K562 (cell line): ENCODE data around the gene DKKL1. TPM values are rescaled to one million over a fixed set of nuclear protein-coding genes. Genes with fewer than 3 reads are reported as not detected.

Experiments
- ATAC-seq: fragments of 200-7000 bp; cut with Tn5 transposase; 3 replicates; pipeline ENCODE4 v1.9.1; 2020; ENCODE audit warnings: moderate library complexity
- BruUV-seq: library from RNA; stranded (reverse); fragments of 400-500 nt; replicated peaks from 2 replicates; lab custom pipeline; 2021; lab: Mats Ljungman, UMichigan
- CTCF ChIA-PET: fragments of 300-600 bp; formaldehyde crosslinking; extraction: SDS; loops from one replicate; lab custom pipeline; 2021; ENCODE audit warnings: low intra/inter-chr PET ratio; lab: Yijun Ruan, JAX
- POLR2A ChIA-PET: fragments of 300-600, 350-650 bp; sonication (Branson Sonifier 250); formaldehyde crosslinking; extraction: SDS; loops from one replicate; lab custom pipeline; 2021; ENCODE audit warnings: antibody characterized with exemption, inconsistent platforms; lab: Yijun Ruan, JAX
- DNase-seq, 4 experiments: peaks; one replicate each; pipeline versions ENCODE4 v3.0.0 to v3.0.0-alpha.2; 2011 to 2018; ENCODE audit warnings: low spot score in 3 of 4, mixed read lengths in 3 of 4; ENCODE audit errors: extremely low read depth in 1 of 4
- FAIRE-seq: peaks from 2 replicates; lab custom pipeline; 2011; peaks lifted over from hg19 to GRCh38; lab: Jason Lieb, UNC
- H2AFZ ChIP-seq: 2 replicates; pipeline ENCODE4 v1.6.0; 2011; ENCODE audit warnings: low read depth, low read length, control low read depth, inconsistent platforms
- H3K27ac ChIP-seq: fragments of 200-600 bp; 3 replicates; pipeline ENCODE4 v1.8.0; 2011; ENCODE audit warnings: low read depth, mild to moderate bottlenecking, control low read depth, inconsistent platforms, low read length, moderate library complexity, mixed read lengths; ENCODE audit errors: extremely low read depth
- H3K27me3 ChIP-seq, 2 experiments: fragments of 300-600 bp in 1 of 2; 2 replicates in 1 of 2; 3 replicates in 1 of 2; pipeline versions ENCODE4 v1.6.0 to v1.8.0; 2011; ENCODE audit warnings: inconsistent platforms in 2 of 2, low read length in 2 of 2, mild to moderate bottlenecking in 1 of 2, mixed read lengths in 1 of 2, moderate library complexity in 1 of 2; ENCODE audit not compliant: control insufficient read depth in 2 of 2, insufficient read depth in 2 of 2
- H3K36me3 ChIP-seq: fragments of 300-600 bp; 3 replicates; pipeline ENCODE4 v1.8.0; 2011; ENCODE audit warnings: mild to moderate bottlenecking, low read length, inconsistent platforms; ENCODE audit not compliant: control insufficient read depth, insufficient read depth
- H3K4me1 ChIP-seq, 2 experiments: fragments of 200-600 bp in 1 of 2; replicated peaks in 1 of 2; 2 replicates in 1 of 2; 3 replicates in 1 of 2; pipeline versions ENCODE4 v1.5.1 to v1.8.0; 2011; ENCODE audit warnings: inconsistent platforms in 2 of 2, low read length in 2 of 2, mild to moderate bottlenecking in 1 of 2, mixed read lengths in 1 of 2, moderate library complexity in 1 of 2; ENCODE audit not compliant: control insufficient read depth in 2 of 2, insufficient read depth in 2 of 2
- H3K4me2 ChIP-seq: 2 replicates; pipeline ENCODE4 v1.6.1; 2011; ENCODE audit warnings: low read length, control low read depth, inconsistent platforms, mixed read lengths; ENCODE audit not compliant: insufficient read depth
- H3K4me3 ChIP-seq: fragments of 200-600 bp; sonication (generic), shearing (Covaris generic); 2 replicates; pipeline ENCODE4 v1.5.1; 2016; ENCODE audit warnings: control low read depth, inconsistent platforms
- H3K79me2 ChIP-seq: fragments of 200-600 bp; 3 replicates; pipeline ENCODE4 v1.8.0; 2011; ENCODE audit warnings: low read length, inconsistent platforms; ENCODE audit not compliant: control insufficient read depth, insufficient read depth
- H3K9ac ChIP-seq, 2 experiments: 2 replicates each; pipeline versions ENCODE4 v1.6.0 to v1.6.1; 2011; ENCODE audit warnings: low read depth in 2 of 2, low read length in 2 of 2, control low read depth in 1 of 2, inconsistent platforms in 1 of 2, mild to moderate bottlenecking in 1 of 2, mixed read lengths in 1 of 2; ENCODE audit not compliant: insufficient read depth in 1 of 2
- H3K9me1 ChIP-seq: one replicate; pipeline ENCODE4 v1.6.0; 2011; ENCODE audit warnings: inconsistent platforms, mild to moderate bottlenecking, low read length, moderate library complexity; ENCODE audit not compliant: control insufficient read depth, insufficient read depth
- H3K9me3 ChIP-seq: replicated peaks from 2 replicates; pipeline ENCODE4 v1.5.1; 2011; ENCODE audit warnings: low read depth, low read length, inconsistent platforms; ENCODE audit not compliant: control insufficient read depth, insufficient read depth
- H4K20me1 ChIP-seq: replicated peaks from 2 replicates; pipeline ENCODE4 v1.6.1; 2011; ENCODE audit warnings: low read length, inconsistent platforms, mixed read lengths; ENCODE audit not compliant: control insufficient read depth, insufficient read depth
- C11orf30 ChIP-seq: fragments of 450-650 bp; IDR thresholded peaks from 2 replicates; pipeline ENCODE4 v1.6.1; 2016; ENCODE audit warnings: low read depth, mild to moderate bottlenecking
- CHD4 ChIP-seq: fragments of 200-600 bp; sonication (generic); IDR thresholded peaks from 3 replicates; pipeline ENCODE4 v1.6.1; 2012; ENCODE audit warnings: low read depth, mild to moderate bottlenecking, mixed read lengths, low read length, inconsistent platforms; ENCODE audit not compliant: insufficient read depth, insufficient replicate concordance, poor library complexity, severe bottlenecking
- JUND ChIP-seq, 2 experiments: IDR thresholded peaks; 2 replicates in 1 of 2; 3 replicates in 1 of 2; pipeline ENCODE4 v1.6.1; 2011; ENCODE audit warnings: borderline replicate concordance in 2 of 2, low read depth in 2 of 2, low read length in 2 of 2, improper control_type of control experiment in 1 of 2, missing biosample characterization in 1 of 2, missing genetic modification characterization in 1 of 2, missing genetic modification reagents in 1 of 2
- KDM1A ChIP-seq, 2 experiments: fragments of 450-650 bp; IDR thresholded peaks; 2 replicates each; pipeline ENCODE4 v1.6.1; 2016; ENCODE audit warnings: mild to moderate bottlenecking in 2 of 2
- MEF2A ChIP-seq: IDR thresholded peaks from 2 replicates; pipeline ENCODE4 v1.6.1; 2011; ENCODE audit warnings: low read depth, mild to moderate bottlenecking, low read length, moderate library complexity; ENCODE audit not compliant: control insufficient read depth
- RAD21 ChIP-seq, 2 experiments: fragments of 250-450 bp in 1 of 2; fragments of 450-650 bp in 1 of 2; sonication (Bioruptor Pico) in 1 of 2; formaldehyde crosslinking in 1 of 2; IDR thresholded peaks in 1 of 2; conservative IDR thresholded peaks in 1 of 2; 2 replicates each; pipeline versions ENCODE4 v1.4.0 to v1.8.0; 2020 to 2022; ENCODE audit warnings: mild to moderate bottlenecking in 2 of 2, moderate library complexity in 1 of 2
- SMARCE1 ChIP-seq: fragments of 450-650 bp; IDR thresholded peaks from 2 replicates; pipeline ENCODE4 v1.7.1; 2016; ENCODE audit warnings: mild to moderate bottlenecking
- WGBS: fragments of 100-300 bp; shearing (Covaris generic); methylation state at CpG from one replicate; pipeline ENCODE4 v1.1.6; 2016; ENCODE audit warnings: low coverage, mixed read lengths; ENCODE audit not compliant: insufficient coverage; ENCODE audit errors: missing lambda C conversion rate; 5-methylcytosine and 5-hydroxymethylcytosine counted together
- in situ Hi-C: fragments of 300-500 bp; cut with MboI; formaldehyde crosslinking; loops from 4 replicates; pipeline ENCODE4 v1.15.0; 2018; ENCODE audit warnings: inconsistent platforms, mixed read lengths
- intact Hi-C: fragments of 100-400 bp; cut with micrococcal nuclease; formaldehyde crosslinking; loops from 2 replicates; pipeline ENCODE4 v1.14.2; 2022
- polyA plus RNA-seq, 8 experiments: library from polyadenylated mRNA; depleted of rRNA in 4 of 8; stranded (reverse) in 5 of 8; unstranded in 3 of 8; fragments of >200 nt; fragmentation: Nextera tagmentation in 2 of 8; fragmentation: Illumina TruSeq in 1 of 8; extraction: Ambion mirVana in 2 of 8; extraction: Trizol in 1 of 8; gene quantifications; 2 replicates each; pipeline versions ENCODE4 v1.2.1 to v1.2.3, GENCODE V29; 2011 to 2014; ENCODE audit warnings: inconsistent platforms in 1 of 8, missing spikeins in 1 of 8
- total RNA-seq, 7 experiments: library from RNA; depleted of rRNA in 6 of 7; stranded (reverse); fragments of >200 nt in 6 of 7; fragmentation: Illumina TruSeq in 2 of 7; extraction: Trizol in 2 of 7; gene quantifications; 2 replicates each; pipeline versions ENCODE4 v1.2.1 to v1.2.3, GENCODE V29; 2011 to 2021; ENCODE audit warnings: low replicate concordance in 1 of 7
- TF ChIP-seq, protein P1 (sequence below), 2 experiments: fragments of 450-650 bp in 1 of 2; sonication (generic) in 1 of 2; formaldehyde crosslinking in 1 of 2; IDR thresholded peaks in 1 of 2; conservative IDR thresholded peaks in 1 of 2; 2 replicates each; pipeline versions ENCODE4 v1.6.1 to v1.8.1; 2016 to 2023; ENCODE audit warnings: mild to moderate bottlenecking in 2 of 2, moderate library complexity in 2 of 2, inconsistent platforms in 1 of 2, missing genetic modification reagents in 1 of 2

DKKL1 gene
- total and polyA plus RNA-seq, 9 of the 15 experiments (the other 6 are each of a cell fraction or from before 2014, with no cell fraction given), result 0.15 to 1.7 (median 0.52) TPM

DNA sequence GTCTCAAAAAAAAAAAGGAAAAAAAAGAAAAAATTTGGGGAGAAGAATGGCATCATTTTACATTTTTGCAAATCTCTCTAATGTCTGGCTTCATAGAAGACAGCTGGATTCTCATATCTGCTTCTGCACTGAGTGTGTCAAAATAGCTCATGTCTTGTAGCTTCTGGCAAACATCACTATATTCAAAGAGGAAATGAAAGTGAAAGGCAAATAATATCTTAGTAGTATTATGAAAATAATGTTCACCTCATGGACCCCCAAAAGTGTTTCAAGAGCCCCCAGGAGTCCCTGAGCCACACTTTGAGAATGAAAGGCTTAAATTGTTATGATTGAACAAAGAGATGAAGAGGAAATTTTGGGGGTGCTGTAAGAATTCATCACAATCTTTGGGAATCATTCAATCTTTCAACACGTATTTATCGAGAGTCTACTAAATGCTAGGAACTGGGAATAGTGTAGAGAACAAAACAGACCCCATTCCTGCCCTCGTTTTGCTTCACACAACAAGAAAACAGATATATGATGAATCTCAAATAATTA lies 37.4 kb upstream of the DKKL1 start (continued):
- no peak for TF ChIP-seq SMARCE1
- no peak for TF ChIP-seq CHD4
- TF ChIP-seq C11orf30, result no peak

DNA sequence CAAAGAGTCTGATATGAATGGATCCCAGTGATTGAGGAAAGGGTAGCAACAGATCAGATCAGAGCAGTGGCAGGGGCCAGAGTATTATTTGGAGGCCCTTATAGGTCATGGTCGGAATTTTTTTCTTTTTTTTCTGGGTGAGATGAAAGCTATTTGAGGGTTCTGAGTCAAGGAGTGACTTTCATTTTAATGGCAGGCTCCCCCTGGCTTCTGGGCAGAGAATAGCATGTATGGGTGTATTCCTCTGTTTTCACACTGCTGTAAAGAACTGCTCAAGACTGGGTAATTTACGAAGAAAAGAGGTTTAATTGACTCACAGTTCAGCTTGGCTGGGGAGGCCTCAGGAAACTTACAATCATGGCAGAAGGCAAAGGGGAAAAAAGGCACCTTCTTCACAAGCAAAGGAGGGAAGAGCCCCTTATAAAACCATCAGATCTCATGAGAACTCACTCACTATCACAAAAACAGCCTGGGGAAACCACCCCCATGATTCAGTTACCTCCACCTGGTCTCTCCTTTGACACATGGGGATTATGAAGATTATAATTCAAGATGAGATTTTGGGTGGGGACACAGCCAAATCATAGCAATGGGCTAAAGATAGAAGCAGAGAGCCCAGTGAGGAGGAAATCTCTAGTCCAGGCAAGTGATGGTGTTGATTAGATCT lies 35.7 kb upstream of the DKKL1 start:
- no peak overlapping the region for H3K4me2 ChIP-seq
- no peaks in the 10 kb centered on the region for H3K79me2 ChIP-seq
- H4K20me1 ChIP-seq, result no peaks in the 10 kb centered on the region
- H3K27ac ChIP-seq, result no peak overlapping the region
- H3K9ac ChIP-seq, result no peak overlapping the region; a peak in 1 of 4 replicates
- ATAC-seq, result peak; percentile 82
- H2AFZ ChIP-seq, result peak overlapping the region; percentile 21; the same call in 1 of the 2 replicates
- in situ Hi-C loops (no loop called here), intact Hi-C loops (no loop called here)
- 5% methylated on average over 2 of the region's 2 CpGs for WGBS
- FAIRE-seq, result peak; percentile 85
- H3K27me3 ChIP-seq, result no peaks in the 10 kb centered on the region
- no peaks in the 10 kb centered on the region for H3K9me3 ChIP-seq
- no peak overlapping the region for H3K4me3 ChIP-seq
- POLR2A ChIA-PET, result interaction anchor here (1.0 kb wide), 2 partner anchors 10 to 14 kb away, joined by 3 to 4 read pairs; no protein-coding TSS in a partner anchor
- CTCF ChIA-PET, result interaction anchor here (0.5 kb wide), 1 partner anchor 125 kb away, joined by 3 read pairs; the partner anchor contains the start of gene ALDH16A1
- H3K36me3 ChIP-seq, result 0 out of 3 replicates have a peak, but pooled peaks cover 3% of the 10 kb centered on the region
- H3K4me1 ChIP-seq, result peaks cover 5 to 21% of the 10 kb centered on the region in 2 experiments; a peak in 4 of 5 replicates
- H3K9me1 ChIP-seq, result no peaks in the 10 kb centered on the region
- no TSS peak for BruUV-seq
- DNase-seq, result peak; percentile 48 to 64 (median 56)
- peak; percentile 94 for TF ChIP-seq MEF2A
- TF ChIP-seq RAD21 (CRISPR knock-in tag; conservative IDR thresholded peaks at IDR 0.05 in 1 of 2, IDR thresholded peaks at IDR 0.05 in 1 of 2), result peak in 1 of 2 experiments; percentile 54; a peak in 2 of 4 replicates
- no peak for TF ChIP-seq KDM1A (IDR thresholded peaks at IDR 0.05)
- TF ChIP-seq JUND (IDR thresholded peaks at IDR 0.05; ENCODE audit: borderline replicate concordance, low read depth, low read length), result 0 out of 2 replicates have a peak, but pooled peaks have one; percentile 23
- TF ChIP-seq JUND (tag; IDR thresholded peaks at IDR 0.05; ENCODE audit: borderline replicate concordance, low read depth, low read length), result no peak
- TF ChIP-seq, protein P1, sequence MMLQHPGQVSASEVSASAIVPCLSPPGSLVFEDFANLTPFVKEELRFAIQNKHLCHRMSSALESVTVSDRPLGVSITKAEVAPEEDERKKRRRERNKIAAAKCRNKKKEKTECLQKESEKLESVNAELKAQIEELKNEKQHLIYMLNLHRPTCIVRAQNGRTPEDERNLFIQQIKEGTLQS (IDR thresholded peaks at IDR 0.05), result peak; percentile 60
- TF ChIP-seq, protein P1 (CRISPR knock-in tag; conservative IDR thresholded peaks at IDR 0.05), result no peak
